GM19468 (cell line): ENCODE data around the gene MKRN2OS.

Experiments used
- ATAC-seq: cut with Tn5 transposase; IDR thresholded peaks from one replicate; pipeline ENCODE4 v1.9.1; 2021; ENCODE audit warnings: mild to moderate bottlenecking, moderate library complexity, moderate number of reproducible peaks; ENCODE audit not compliant: unreplicated experiment; ENCODE audit errors: extremely low read depth

Gene MKRN2OS

GRCh38 chr3:12516873-12517272 is 28.4 kb downstream of the MKRN2OS start:
- no peak for ATAC-seq

DNA sequence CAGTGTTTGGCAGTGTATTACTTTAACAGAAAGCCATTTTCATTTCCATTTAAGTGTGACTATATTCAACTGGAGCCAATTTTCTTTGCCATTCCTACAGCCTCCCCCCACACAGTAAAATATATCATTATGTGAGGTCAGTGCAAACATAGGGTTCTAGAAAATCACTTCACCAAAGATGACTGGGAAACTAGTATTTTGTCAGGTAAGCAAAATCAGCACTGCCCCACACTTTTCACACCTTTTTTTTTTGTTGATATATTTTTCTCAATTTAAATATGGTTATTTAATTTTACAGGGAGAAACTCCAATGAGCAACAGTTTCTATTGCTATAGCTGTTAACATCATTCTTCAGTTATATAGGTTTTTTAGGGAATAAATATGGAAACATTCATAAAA is 29.7 kb downstream of the MKRN2OS start:
- ATAC-seq = no peak

DNA sequence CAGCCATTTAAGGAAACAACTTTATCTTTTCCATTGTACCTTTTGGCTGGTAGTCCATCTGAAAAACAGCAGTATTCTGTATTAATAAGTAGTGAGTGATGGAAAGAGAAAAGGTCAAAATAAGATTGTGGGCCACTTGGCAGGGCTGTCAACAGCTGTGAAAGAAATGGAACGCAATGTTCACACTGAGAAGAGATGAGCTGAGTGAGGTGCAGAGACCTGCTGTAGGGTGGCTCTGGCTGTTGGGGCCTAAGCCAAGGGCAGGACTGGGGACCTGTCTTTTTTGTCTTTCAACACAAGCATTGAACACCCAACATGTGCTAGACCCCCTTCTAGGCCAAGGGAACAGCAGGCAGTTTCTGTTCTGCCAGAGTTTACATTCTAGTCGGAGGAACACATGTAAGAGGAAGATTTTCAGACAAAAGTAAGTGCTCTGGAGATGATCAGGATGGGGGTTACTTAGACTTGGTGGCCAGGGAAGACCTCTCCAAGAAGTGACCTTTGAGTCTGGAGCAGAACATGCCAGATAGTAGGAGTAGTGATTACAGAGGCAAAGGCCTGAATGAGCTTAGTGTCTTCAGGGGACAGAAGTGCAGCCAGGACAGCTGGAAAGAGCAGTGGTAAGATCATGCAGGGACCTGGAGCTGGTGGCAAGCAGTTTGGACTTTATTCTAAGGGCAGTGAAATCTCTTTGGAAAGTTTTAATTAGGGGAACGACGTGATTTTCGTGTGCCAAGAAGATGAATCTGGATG is 31.4 kb downstream of the MKRN2OS start:
- ATAC-seq = no peak

DNA sequence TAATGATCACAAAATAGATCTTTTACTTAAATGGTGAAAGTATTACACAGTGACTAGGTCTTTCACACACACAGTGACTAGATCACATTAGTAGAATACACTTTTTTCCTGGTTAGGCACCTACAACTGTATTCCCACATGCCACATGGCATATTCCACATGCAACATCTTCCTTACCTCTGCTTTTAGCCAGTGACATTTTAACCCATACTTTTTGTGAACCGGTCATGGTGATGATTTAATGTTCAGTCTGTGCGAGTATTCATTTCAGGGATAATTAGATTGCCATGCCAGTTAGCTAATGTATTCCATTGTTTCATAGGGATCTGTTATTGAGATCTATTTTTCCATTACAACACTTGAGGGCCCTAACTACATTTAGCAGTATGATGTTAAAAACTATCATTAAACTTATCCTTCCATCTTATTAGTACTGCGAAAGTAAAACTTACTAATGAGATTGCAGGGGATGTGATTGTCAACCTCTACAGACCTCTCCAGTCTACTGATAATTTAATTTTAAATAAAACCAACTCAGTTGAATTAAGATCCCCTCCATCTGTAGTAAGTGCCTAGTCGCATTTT is 32.7 kb downstream of the MKRN2OS start:
- no peak for ATAC-seq

- ATAC-seq = no peak
Measured at GRCh38 chr3:12509466-12509865, 35.8 kb downstream of the MKRN2OS start.

- no peak for ATAC-seq
Measured at GRCh38 chr3:12508291-12508700, 37.0 kb downstream of the MKRN2OS start.

DNA sequence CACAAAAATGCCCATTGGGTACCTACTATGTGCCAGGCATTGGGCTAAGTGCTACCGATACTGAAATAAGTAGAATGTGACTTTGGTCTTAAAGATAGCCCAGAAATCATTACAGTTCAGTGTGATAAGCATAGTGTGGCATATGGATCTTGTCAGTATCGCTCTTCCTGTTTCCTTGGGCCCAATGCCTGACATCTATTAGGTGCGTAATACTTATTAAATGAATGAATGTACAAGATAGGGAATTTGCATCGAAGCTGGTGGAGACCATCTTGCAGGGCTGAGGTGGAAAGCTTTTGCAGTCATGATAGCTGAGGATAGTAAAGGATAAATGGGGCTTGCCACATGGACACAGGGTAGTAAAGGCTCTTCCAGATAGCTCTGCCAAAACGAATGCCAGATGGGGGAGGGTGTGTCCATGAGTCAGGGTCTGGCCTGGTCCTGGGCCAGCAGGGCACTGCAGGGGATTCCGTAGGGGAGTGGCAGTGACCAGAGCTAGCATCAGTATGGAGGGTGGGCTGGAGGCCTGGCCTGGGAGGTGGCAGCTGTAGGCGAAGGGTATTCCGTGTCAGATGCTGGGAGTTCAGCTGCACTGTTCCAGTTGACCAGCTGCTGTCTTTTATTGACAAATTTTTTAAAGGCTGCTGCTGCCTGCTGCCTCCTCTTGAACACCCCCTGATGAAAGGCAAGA is 37.6 kb downstream of the MKRN2OS start:
- ATAC-seq = no peak

DNA sequence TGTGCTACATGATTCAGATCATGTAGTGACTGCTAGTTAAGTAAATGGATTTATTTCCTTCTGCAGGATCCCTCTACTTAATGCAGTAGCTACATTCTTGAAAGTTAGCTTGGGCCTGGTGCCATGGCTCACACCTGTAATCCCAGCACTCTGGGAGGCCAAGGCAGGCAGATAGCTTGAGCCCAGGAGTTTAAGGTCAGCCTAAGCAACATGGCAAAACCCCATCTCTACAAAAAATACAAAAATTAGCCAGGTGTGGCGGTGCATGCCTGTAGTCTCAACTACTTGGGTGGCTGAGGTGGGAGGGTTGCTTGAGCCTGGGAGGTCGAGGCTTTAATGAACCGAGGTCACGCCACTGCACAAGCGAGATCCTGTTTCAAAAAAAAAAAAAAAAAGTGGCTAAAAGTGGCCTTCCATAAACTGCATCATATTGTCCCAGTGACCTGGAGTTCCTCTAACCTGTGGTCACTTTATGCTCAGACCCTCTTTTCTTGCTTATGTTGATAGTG is 39.0 kb downstream of the MKRN2OS start:
- no peak for ATAC-seq

DNA sequence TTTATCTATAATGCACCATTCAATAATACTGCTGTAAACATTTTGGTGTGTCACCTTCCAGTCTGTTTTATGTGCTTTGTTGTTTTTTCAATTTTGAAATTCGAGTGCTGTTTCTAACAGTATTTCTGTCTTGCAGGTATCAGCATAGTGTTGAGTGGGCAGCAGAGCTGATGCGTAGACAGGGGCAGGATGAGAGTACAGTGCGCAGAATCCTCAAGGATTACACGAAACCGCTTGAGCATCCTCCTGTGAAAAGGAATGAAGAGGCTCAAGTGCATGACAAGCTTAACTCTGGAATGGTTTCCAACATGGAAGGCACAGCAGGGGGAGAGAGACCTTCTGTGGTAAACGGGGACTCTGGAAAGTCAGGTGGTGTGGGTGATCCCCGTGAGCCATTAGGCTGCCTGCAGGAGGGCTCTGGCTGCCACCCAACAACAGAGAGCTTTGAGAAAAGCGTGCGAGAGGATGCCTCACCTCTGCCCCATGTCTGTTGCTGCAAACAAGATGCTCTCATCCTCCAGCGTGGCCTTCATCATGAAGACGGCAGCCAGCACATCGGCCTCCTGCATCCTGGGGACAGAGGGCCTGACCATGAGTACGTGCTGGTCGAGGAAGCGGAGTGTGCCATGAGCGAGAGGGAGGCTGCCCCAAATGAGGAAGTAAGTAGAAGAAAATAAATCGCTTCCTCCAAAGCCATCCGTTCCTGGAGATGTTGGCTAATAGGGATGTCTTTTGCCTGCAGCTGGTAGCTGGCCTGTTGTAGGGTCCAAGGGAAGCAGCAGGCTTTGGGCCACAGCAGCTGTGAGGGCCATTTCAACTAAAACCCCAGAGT is 42.0 kb downstream of the MKRN2OS start:
- ATAC-seq = no peak

- no peak for ATAC-seq
Measured at GRCh38 chr3:12501360-12502020, 43.8 kb downstream of the MKRN2OS start.

DNA sequence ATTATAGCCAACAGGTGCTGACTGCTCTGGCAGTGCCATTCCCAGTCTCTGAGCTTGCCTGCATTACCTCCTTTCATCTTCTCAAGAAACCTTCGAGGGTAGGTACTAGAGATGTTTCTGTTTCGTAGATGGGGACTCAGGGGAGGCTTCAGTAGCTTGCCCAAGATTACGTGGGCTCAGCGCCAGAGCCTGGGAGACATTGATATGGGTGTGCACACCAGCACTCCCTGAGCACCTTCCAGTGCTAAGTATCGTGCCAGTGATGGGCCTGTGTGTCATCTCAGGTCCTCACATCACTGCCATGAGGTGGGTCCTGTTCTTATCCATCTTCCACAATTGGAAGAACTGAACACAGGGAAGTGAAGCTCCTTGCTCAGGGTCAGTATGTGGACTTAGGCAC is 45.8 kb downstream of the MKRN2OS start:
- no peak for ATAC-seq

- no peak for ATAC-seq
Measured at GRCh38 chr3:12496453-12496761, 48.9 kb downstream of the MKRN2OS start.

- ATAC-seq = no peak
Measured at GRCh38 chr3:12495749-12496452, 49.4 kb downstream of the MKRN2OS start.

GRCh38 chr3:12490547-12490946 is 54.8 kb downstream of the MKRN2OS start:
- ATAC-seq = no peak

DNA sequence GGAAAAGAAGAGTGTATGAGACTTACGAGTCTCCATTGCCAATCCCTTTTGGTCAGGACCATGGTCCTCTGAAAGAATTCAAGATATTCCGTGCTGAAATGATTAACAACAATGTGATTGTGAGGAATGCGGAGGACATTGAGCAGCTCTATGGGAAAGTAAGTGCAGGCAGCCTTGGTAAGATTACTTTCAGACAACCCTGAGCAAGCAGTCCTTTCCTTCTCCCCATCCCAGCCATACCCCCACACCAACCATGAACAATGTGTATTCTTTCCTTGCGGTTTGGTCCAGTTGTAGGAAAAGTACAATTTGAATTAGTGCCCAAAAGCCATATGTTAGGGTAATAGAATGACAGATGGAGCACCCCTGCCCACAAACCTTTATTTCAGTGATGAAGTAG is 55.5 kb downstream of the MKRN2OS start:
- ATAC-seq = no peak
